GM20431 (cell line): ENCODE results near the gene C9orf72.
"Not testable (repeated sequence)": the region's sequence is repeated elsewhere in the genome, so short reads cannot be mapped to it uniquely, and the experiment has no call there.

Experiments
- in situ Hi-C: fragments of 300-500 bp; cut with MseI, MboI; formaldehyde crosslinking; loops from one replicate; pipeline ENCODE4 v1.15.0; 2020; ENCODE audit warnings: low sequenced_read_pairs; ENCODE audit not compliant: unreplicated experiment

The C9orf72 gene

GRCh38 chr9:27572918-27573633 lies at the start of gene C9orf72:
Gene C9orf72, minus strand, starts transcription at chr9:27573481. Its CDS starts 6,361 bp downstream, at chr9:27567120.
- in situ Hi-C loops: no loop called here

DNA sequence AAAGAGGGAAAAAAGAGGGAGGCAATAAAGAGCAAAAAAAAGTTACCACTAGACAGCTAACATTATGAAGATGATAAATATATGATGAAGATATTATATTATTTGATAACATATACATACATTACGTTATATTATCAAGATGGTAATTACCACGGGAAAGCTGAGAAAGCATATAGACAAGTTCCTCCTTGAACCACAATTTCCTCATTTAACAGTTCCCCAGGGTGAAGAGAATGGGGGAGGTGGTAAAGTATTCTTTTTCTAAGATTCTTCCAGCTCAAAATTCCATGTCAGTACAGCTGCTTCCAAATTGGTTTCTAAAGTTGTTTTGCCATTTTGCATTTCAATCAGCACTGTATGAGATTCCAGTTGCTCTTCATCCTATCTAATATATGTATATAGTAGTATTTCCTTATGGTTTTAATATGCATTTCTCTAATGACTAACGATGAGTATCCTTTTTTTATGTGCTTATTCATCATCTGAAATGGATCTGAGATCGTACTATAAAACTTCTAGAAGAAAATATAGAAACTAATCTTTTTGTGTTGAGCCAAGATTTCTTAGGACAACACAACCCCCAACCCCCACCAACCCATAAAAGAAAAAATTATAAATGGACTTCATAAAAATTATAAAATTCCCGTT lies 49.5 kb upstream of the C9orf72 start:
- in situ Hi-C loops: no loop called here

- in situ Hi-C loops: no loop called here
Measured at GRCh38 chr9:27619743-27620142, 46.5 kb upstream of the C9orf72 start.

DNA sequence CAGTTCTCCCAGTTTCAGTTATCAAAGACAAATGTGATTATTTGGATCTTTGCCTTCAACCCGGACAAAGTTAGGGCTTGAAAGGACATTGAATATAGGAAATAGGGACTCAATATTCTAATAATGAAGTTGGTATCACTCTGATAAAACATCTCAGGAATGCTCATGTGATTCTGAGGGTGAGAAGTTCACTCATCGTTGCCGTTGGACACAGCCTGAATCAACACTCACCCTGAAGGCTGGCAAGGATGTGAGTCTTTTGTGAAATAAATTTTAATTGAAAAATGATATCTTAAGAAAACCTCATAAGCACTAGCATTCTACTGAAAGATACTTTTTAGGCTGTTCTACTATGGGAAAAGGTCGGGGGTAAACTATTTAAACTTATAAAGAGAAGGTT lies 44.8 kb upstream of the C9orf72 start:
- in situ Hi-C loops: no loop called here

GRCh38 chr9:27614551-27614950 lies 41.3 kb upstream of the C9orf72 start:
- in situ Hi-C loops: no loop called here

GRCh38 chr9:27612036-27612435 lies 38.8 kb upstream of the C9orf72 start:
- in situ Hi-C loops: not testable (repeated sequence)

DNA sequence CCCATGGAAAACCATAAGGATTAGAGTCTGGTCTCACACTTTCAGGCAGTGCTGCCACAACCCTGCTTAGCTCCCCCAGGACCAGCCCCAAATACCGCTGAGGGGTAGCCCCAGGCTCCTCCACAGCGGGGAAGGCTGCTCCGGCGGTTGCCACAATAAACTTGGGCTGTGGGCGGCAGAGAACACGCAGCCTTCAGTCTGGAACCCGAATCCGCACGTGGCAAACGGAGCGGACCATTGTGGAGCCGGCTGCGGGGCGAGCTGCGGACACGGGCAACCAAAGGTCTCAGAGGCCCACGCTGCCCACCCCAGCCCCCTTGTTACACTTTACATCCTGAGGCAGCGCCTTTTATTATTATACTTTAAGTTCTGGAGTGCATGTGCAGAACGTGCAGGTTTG lies 37.3 kb upstream of the C9orf72 start:
- in situ Hi-C loops: no loop called here

- in situ Hi-C loops: no loop called here
Measured at GRCh38 chr9:27602954-27603353, 29.7 kb upstream of the C9orf72 start.

DNA sequence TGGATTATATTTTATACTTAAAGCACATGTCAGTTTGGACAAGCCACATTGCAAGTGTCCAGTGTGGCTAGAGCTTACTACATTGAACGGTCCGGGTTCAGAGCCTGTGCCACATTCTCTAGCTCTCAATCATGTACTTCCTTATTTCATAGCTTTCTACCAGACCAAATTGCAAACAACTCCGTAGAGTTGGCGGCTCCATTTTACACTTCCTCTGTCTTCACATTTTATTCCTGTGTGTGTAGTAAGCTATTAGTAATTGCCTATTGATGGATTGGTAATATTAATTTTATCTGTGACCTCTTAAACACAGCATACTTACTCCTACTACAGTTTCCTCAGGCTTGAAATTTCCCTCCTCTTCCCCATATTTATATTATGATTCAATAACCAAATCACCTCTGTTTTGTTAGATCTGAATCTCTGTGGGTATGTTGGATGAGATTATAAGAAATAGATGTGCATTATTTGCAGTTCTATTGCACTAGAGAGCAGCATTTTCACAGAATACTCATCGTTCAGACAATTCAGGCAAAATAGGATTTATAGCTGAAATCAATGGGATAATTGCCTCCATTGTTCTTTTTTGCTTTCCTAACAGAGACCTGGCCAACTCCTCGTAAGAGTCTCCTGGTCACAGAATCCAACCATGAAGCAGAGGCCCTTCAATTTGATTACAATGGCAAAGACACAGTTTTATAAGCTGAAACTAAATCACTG lies 29.0 kb upstream of the C9orf72 start:
- in situ Hi-C loops: no loop called here

DNA sequence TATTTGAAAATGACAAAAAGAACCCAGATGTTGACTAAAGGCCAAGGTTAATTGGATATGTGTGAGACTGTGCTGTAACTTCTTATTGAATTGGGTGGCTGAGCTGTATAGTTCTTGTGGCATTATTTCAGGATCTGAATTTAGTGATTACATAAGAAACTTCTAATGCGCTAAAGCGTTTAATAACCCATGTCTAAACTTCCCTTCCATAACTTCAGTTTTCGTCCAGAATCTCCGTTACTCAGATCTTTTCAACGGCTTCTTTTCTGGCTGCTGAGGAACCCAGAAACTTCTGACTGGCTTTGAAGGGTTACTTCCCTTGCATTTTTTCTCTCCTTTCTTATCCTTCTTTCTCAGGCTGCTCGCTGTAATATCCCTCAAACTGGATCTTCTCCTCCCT lies 28.1 kb upstream of the C9orf72 start:
- in situ Hi-C loops: no loop called here

DNA sequence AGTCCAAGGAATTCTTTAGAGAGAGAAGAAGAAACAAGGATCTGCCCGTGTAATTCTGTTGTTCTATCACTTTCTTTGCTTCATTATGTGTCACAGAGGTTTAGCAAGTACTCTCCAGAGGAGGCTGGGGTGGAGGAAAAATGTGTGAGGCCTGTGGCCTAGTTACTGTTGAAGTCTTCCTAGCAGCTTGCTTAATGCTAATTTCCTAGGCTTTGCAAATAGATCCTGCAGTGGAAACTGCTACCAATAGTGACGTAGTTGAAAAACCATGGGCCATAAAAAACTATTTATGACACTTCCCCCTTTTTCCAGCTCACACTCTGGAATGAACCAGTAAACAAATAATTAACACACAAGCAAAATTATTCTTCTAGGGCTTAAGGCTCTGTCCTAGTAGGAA lies 27.0 kb upstream of the C9orf72 start:
- in situ Hi-C loops: no loop called here

DNA sequence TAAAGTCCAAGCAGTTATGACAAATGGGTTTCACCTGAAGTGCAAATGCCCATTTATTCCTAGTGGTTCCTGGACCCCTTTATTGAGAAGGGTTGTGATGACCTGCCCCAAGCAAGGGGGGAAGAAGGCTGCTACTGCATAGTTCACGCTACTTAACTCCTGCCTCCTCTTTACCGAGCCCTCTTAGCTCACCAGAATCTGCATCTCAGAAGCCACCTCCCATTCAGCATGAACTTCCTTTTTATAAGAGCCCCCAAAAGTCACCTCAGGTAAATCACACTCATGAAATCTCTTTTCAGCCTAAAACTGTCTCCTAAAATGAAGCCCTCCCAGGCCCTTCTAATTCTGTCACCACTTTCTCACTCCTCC lies 26.6 kb upstream of the C9orf72 start:
- in situ Hi-C loops: no loop called here

- in situ Hi-C loops: no loop called here
Measured at GRCh38 chr9:27599102-27599869, 26.0 kb upstream of the C9orf72 start.

GRCh38 chr9:27595733-27596132 lies 22.5 kb upstream of the C9orf72 start:
- in situ Hi-C loops: no loop called here

- in situ Hi-C loops: no loop called here
Measured at GRCh38 chr9:27591672-27592071, 18.4 kb upstream of the C9orf72 start.

DNA sequence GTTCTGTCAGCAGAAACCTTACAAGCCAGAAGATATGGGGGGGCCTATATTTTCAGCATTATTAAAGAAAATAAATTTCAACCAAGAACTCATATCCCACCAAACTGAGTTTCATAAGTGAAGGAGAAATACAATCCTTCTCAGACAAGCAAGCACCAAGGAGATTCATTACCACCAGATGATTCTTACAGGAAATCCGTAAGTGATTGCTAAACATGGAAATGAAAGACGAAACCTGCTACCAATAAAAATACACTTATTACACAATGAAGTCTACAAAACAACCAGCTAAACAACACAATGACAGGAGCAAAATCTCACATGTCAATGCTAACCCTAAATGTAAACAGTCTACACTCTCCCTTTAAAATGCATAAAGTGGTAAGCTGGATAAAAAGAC lies 17.8 kb upstream of the C9orf72 start:
- in situ Hi-C loops: no loop called here

DNA sequence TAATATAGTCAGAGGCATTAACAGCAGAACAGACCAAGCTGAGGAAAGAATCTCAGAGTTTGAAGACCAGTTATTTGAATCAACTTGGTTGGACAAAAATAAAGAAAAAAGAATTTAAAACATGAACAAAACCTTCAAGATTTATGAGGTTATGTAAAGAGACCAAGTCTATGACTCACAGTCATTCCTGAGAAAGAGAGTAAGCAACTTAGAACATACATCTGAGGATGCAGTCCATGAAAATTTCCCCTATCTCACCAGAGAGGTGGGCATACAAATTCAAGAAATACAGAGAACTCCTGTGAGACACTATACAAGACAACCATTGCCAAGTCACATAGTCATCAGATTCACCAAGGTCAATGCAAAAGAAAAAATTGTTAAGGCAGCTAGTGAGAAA lies 17.4 kb upstream of the C9orf72 start:
- in situ Hi-C loops: no loop called here

DNA sequence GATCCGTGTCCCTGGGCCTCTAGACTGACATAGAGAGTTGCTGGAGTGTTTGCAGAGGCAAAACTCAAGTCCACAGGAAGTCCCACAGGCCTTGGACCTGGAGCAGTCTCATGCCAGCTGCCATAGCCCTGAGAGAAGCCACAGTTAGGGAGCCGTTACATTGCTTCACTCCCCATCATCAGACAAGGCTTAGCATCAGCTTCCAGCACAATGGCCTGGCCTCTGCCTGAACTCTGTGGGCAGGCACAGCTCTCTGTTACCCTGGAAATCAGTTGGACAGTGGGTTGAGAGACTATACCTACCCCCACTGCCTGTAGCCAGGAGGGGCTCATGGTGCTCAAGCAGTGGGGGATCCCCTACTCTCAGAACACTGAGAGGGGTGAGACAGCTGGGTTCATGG lies 16.2 kb upstream of the C9orf72 start:
- in situ Hi-C loops: no loop called here

DNA sequence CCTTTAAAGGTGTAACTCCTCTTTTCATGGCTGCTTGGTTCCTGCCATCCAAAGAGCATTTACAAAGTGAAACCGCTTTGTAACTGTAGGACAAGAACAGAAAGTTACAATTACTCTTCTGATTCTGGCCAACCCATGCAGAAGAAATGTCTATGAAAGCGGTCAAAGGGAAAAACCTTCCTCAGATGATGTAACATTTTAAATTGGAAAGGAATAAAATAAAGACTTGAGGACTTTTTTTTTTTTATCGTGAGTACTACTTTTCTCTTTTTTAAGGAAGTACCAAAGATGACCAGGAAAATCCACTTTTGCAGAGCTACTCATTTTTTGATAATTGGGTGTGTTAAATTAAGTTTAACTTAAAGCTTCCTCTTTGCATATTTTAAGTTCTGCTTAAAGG lies 13.0 kb upstream of the C9orf72 start:
- in situ Hi-C loops: no loop called here

DNA sequence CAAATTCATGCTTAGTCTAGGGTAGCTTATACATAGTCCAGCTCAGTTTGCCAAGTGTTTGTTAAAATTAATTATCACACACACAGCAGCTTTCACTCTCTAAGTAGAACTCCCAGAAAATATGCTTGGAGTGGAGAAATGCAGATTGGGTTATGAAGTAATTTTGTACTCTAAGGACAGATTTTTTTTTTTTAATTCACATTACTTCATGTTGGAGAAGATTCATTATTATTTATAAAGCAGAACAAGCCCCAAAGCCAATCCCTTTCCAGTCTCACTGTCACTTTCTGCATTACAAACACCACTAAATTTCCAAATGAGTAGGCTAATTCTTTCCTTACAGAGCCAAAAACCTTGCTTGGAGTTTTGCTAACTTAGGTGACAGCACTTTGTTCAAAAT lies 11.7 kb upstream of the C9orf72 start:
- in situ Hi-C loops: no loop called here

DNA sequence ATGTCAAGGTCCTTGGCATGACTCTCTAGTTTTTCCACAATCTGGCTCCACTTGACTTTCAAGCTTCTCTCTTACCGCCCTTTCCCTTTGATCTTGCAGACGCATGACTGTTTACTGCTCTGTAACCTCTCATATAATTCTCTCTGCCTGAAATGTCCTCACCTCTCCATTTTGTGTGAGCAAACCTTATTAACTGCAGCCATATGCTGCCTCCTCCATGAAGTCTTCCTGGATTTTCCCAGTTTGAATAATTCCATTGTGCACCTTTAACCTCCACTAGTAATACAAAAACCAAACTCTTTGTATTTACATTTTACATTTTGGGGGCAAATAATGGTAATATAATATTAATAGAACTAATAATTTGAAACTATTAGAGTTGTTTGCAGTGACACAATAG lies 9.5 kb upstream of the C9orf72 start:
- in situ Hi-C loops: no loop called here
